Endodermal cell (in vitro differentiated cells): ENCODE results near the gene CENPP. TPM values are rescaled to one million over a fixed set of nuclear protein-coding genes. Genes with fewer than 3 reads are reported as not detected.

Source experiments
- DNase-seq: peaks from one replicate; pipeline ENCODE4 v3.0.0-alpha.2; 2017
- H3K27ac ChIP-seq: 2 replicates; pipeline ENCODE4 v1.5.1; 2013; ENCODE audit warnings: mild to moderate bottlenecking, low read depth, low read length, moderate library complexity
- H3K27me3 ChIP-seq: 2 replicates; pipeline ENCODE4 v1.6.1; 2013; ENCODE audit warnings: mild to moderate bottlenecking, low read length, moderate library complexity; ENCODE audit not compliant: insufficient read depth, control insufficient read depth, poor library complexity, severe bottlenecking
- H3K36me3 ChIP-seq: 2 replicates; pipeline ENCODE4 v1.7.0; 2013; ENCODE audit warnings: mild to moderate bottlenecking, low read length, moderate library complexity; ENCODE audit not compliant: control insufficient read depth, insufficient read depth
- H3K4me1 ChIP-seq: one replicate; pipeline ENCODE4 v1.7.0; 2013; ENCODE audit warnings: low read length; ENCODE audit not compliant: control insufficient read depth, insufficient read depth
- H3K4me3 ChIP-seq: 2 replicates; pipeline ENCODE4 v1.5.1; 2013; ENCODE audit warnings: mild to moderate bottlenecking, low read length, moderate library complexity
- H3K9ac ChIP-seq: 2 replicates; pipeline ENCODE4 v1.6.1; 2013; ENCODE audit warnings: mild to moderate bottlenecking, low read length, moderate library complexity; ENCODE audit not compliant: poor library complexity, severe bottlenecking; ENCODE audit errors: extremely low read depth
- H3K9me3 ChIP-seq: 2 replicates; pipeline ENCODE4 v1.6.1; 2013; ENCODE audit warnings: mild to moderate bottlenecking, low read length, moderate library complexity; ENCODE audit not compliant: control insufficient read depth
- H3K27ac Mint-ChIP-seq: 2 replicates; pipeline ENCODE4 v1.8.0; 2020; ENCODE audit warnings: mixed read lengths
- H3K27me3 Mint-ChIP-seq: 2 replicates; pipeline ENCODE4 v1.8.0; 2021; ENCODE audit warnings: mild to moderate bottlenecking, mixed read lengths; ENCODE audit not compliant: insufficient read depth
- H3K36me3 Mint-ChIP-seq: 2 replicates; pipeline ENCODE4 v1.8.0; 2020; ENCODE audit warnings: low read depth, mixed read lengths
- H3K4me1 Mint-ChIP-seq: 2 replicates; pipeline ENCODE4 v1.8.0; 2020; ENCODE audit warnings: mixed read lengths
- H3K4me3 Mint-ChIP-seq: 2 replicates; pipeline ENCODE4 v1.8.0; 2020; ENCODE audit warnings: mild to moderate bottlenecking, moderate library complexity, mixed read lengths
- H3K9me3 Mint-ChIP-seq: 2 replicates; pipeline ENCODE4 v1.8.0; 2020; ENCODE audit warnings: mild to moderate bottlenecking, mixed read lengths
- CTCF ChIP-seq: fragments of 200-600 bp; sonication (generic); conservative IDR thresholded peaks from 2 replicates; pipeline ENCODE4 v1.5.0; 2021; ENCODE audit warnings: antibody characterized with exemption, mild to moderate bottlenecking
- WGBS, 2 experiments: methylation state at CpG; one replicate each; pipeline versions ENCODE4 v1.1.5 to v1.1.7; 2013; ENCODE audit warnings: missing lambda C conversion rate in 2 of 2, mixed read lengths in 1 of 2; ENCODE audit not compliant: insufficient coverage in 1 of 2, insufficient read length in 1 of 2; 5-methylcytosine and 5-hydroxymethylcytosine counted together
- total RNA-seq, 2 donors: library from RNA; stranded (reverse); fragmentation: NEBNext Ultra II Directional in 1 of 2; extraction: Animal tissue kit (Norgen Biotek cat#: 25700) in 1 of 2; gene quantifications; 2 replicates in 1 of 2; 3 replicates in 1 of 2; pipeline ENCODE4 v1.2.1, GENCODE V29; 2021

CENPP gene
- total RNA-seq, 2 donors from 2014 or later: 8.2 to 9.2 TPM

- DNase-seq: no peak
- peaks cover 5% of the 10 kb centered on the region for H3K4me1 ChIP-seq
- no peak for TF ChIP-seq CTCF
- Mint-ChIP-seq H3K9me3 (no peaks in the 10 kb centered on the region), H3K36me3 (no peaks in the 10 kb centered on the region), H3K4me3 (no peak overlapping the region), H3K27ac (no peak overlapping the region), H3K27me3 (no peaks in the 10 kb centered on the region), H3K4me1 (peaks cover 19% of the 10 kb centered on the region)
- H3K4me3 ChIP-seq: no peak overlapping the region
- no peak overlapping the region for H3K27ac ChIP-seq
- no peak overlapping the region for H3K9ac ChIP-seq
- no peaks in the 10 kb centered on the region for H3K36me3 ChIP-seq
- whole genome bisulfite sequencing, 2 experiments: 73 to 83% methylated on average over 3 of the region's 3 CpGs
- no peaks in the 10 kb centered on the region for H3K9me3 ChIP-seq
- H3K27me3 ChIP-seq: no peaks in the 10 kb centered on the region
These were observed 167.1 kb downstream of the CENPP start for GRCh38 chr9:92492781-92493401.

GRCh38 chr9:92493749-92494387, 168.1 kb downstream of the CENPP start:
- no peak for DNase-seq
- H3K27me3 ChIP-seq: no peaks in the 10 kb centered on the region
- H3K36me3 ChIP-seq: no peaks in the 10 kb centered on the region
- 89 to 95% methylated on average over 8 to 9 of the region's 9 CpGs for WGBS, 2 experiments
- H3K9me3 ChIP-seq: no peaks in the 10 kb centered on the region
- H3K4me1 ChIP-seq: peaks cover 5% of the 10 kb centered on the region
- Mint-ChIP-seq H3K4me3 (no peak overlapping the region), H3K27me3 (no peaks in the 10 kb centered on the region), H3K36me3 (no peaks in the 10 kb centered on the region), H3K4me1 (peaks cover 19% of the 10 kb centered on the region), H3K27ac (no peak overlapping the region), H3K9me3 (no peaks in the 10 kb centered on the region)
- H3K9ac ChIP-seq: no peak overlapping the region
- no peak overlapping the region for H3K27ac ChIP-seq
- no peak for TF ChIP-seq CTCF
- no peak overlapping the region for H3K4me3 ChIP-seq

GRCh38 chr9:92494856-92495255, 169.1 kb downstream of the CENPP start:
- no peak overlapping the region for H3K4me3 ChIP-seq
- no peaks in the 10 kb centered on the region for H3K27me3 ChIP-seq
- no peaks in the 10 kb centered on the region for H3K27me3 Mint-ChIP-seq
- H3K9me3 Mint-ChIP-seq: no peaks in the 10 kb centered on the region
- H3K4me3 Mint-ChIP-seq: no peak overlapping the region
- 100% methylated on average over 1 of the region's 2 CpGs; no CpG with 5 or more reads in 1 of the 2 experiments for WGBS, 2 experiments
- no peak overlapping the region for H3K9ac ChIP-seq
- H3K36me3 Mint-ChIP-seq: no peaks in the 10 kb centered on the region
- H3K27ac Mint-ChIP-seq: no peak overlapping the region
- TF ChIP-seq CTCF: no peak
- H3K27ac ChIP-seq: no peak overlapping the region
- no peaks in the 10 kb centered on the region for H3K9me3 ChIP-seq
- H3K4me1 ChIP-seq: peaks cover 5% of the 10 kb centered on the region
- peaks cover 19% of the 10 kb centered on the region for H3K4me1 Mint-ChIP-seq
- no peak for DNase-seq
- H3K36me3 ChIP-seq: no peaks in the 10 kb centered on the region
